Measurements from ENCODE around the gene S100B.

Gene S100B

DNA sequence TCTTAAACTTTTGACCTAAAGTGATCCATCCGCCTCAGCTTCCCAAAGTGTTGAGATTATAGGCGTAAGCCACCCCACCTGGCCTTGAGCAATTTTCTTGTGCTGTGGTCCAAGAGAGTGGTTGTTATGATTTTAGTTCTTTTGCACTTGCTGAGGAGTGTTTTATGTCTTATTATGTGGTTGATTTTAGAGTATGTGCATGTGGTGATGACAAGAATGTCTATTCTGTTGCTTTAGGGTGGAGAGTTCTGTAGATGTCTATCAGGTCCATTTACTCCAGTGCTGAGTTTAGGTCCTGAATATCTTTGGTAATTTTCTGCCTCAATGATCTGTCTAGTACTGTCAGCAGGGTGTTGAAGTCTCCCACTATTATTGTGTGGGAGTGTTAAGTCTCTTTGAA, 11.2 kb upstream of the S100B start:
- no peak for DNase-seq (ENCODE audit: low read depth)
- H3K4me3 ChIP-seq (ENCODE audit: control insufficient read depth, low read depth, low read length): no peak overlapping the region
- TF ChIP-seq, protein P1, sequence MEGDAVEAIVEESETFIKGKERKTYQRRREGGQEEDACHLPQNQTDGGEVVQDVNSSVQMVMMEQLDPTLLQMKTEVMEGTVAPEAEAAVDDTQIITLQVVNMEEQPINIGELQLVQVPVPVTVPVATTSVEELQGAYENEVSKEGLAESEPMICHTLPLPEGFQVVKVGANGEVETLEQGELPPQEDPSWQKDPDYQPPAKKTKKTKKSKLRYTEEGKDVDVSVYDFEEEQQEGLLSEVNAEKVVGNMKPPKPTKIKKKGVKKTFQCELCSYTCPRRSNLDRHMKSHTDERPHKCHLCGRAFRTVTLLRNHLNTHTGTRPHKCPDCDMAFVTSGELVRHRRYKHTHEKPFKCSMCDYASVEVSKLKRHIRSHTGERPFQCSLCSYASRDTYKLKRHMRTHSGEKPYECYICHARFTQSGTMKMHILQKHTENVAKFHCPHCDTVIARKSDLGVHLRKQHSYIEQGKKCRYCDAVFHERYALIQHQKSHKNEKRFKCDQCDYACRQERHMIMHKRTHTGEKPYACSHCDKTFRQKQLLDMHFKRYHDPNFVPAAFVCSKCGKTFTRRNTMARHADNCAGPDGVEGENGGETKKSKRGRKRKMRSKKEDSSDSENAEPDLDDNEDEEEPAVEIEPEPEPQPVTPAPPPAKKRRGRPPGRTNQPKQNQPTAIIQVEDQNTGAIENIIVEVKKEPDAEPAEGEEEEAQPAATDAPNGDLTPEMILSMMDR (IDR thresholded peaks at IDR 0.05; ENCODE audit: control insufficient read depth, insufficient read depth, low read depth, low read length, missing control alignments): no peak

DNA sequence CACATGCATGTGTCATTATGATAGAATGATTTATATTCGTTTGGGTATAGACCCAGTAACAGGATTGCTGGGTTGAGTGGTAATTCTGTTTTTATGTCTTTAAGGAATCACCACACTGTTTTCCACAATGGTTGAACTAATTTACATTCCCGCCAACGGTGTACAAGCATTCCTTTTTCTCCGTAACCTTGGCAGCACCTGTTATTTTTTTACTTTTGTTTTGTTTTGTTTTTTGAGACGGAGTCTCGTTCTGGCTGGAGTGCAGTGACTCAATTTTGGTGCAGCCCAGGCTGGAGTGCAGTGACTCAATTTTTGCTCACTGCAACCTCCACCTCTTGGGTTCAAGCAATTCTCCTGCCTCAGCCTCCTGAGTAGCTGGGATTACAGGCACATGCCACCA, 8.5 kb upstream of the S100B start:
- TF ChIP-seq, protein P1 (IDR thresholded peaks at IDR 0.05; ENCODE audit: control insufficient read depth, insufficient read depth, low read depth, low read length, missing control alignments): no peak
- no peak overlapping the region for H3K4me3 ChIP-seq (ENCODE audit: control insufficient read depth, low read depth, low read length)
- DNase-seq (ENCODE audit: low read depth): no peak

DNA sequence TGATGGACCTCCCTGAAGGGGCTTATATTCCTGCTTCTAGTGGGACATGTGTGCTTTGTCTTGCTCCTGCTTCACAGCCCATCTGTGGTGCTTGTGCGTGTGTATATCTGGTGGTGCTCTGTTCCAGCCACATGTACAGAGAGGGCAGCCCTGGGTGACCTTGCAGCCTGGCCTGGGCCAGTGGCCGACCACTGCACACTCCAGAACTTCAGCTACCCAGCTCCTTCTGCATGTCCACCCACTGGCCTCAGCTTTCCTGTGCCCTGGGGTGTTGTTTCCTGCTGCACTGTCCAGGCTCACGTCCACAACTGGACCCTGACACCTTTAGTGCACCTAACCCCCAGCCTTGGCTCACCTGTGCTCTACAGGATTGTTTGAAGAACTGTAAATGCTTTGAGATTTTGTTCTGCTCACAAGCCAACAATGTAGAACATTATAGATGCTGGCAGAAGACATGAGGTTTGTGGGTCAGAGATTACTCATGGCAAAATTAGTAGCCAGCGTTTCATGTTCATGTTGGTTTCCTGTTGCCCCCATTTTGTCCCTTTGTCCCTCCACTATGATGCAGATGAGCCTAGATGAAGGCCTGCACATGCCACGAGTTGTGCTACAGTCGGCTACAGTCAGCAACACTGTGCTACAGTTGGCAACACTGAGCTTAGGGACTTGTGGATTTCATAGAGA, 5.3 kb upstream of the S100B start:
- no peak overlapping the region for H3K4me3 ChIP-seq (ENCODE audit: control insufficient read depth, low read depth, low read length)
- no peak for DNase-seq (ENCODE audit: low read depth)
- TF ChIP-seq, protein P1 (IDR thresholded peaks at IDR 0.05; ENCODE audit: control insufficient read depth, insufficient read depth, low read depth, low read length, missing control alignments): no peak

DNA sequence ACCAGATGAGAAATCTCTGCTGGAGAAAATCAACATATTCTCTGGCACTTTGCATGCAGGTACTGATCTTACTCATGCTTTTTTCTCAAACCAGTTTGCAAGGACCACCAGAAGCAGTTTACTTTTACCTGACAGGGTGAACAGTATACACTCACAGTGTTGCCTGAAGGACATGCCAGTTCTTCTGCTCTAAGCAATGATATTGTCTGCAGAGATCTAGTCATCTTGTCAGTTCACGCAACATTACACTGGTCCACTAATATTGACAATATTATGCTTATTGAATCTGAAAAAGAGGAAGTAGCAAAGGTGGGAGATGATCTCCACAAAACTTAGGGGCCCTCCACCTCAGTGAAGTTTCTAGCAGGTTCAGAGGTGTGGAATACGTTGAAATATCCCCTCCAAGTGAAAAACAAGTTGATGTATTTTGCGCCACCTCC, 3.8 kb upstream of the S100B start:
- TF ChIP-seq, protein P1 (IDR thresholded peaks at IDR 0.05; ENCODE audit: control insufficient read depth, insufficient read depth, low read depth, low read length, missing control alignments): no peak
- H3K4me3 ChIP-seq (ENCODE audit: control insufficient read depth, low read depth, low read length): no peak overlapping the region
- no peak for DNase-seq (ENCODE audit: low read depth)

DNA sequence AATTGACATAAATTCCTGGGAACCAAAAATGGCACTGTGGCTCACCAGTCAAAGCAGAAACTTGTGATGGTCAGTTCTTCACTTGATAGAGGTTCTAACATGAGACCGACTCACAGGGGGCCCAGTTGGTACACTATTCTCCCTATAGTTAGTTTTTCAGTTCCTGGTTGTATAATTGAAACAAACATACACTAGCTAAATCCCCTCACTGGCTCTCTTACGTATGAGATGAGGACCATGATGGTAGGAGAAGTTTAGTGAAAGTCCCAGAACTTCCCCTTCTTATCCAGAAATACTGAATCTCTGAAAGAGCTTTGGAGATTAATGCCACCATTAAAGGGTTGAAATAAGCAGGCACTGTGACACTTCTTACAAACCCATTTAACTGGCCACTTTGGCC, 2.8 kb upstream of the S100B start:
- no peak overlapping the region for H3K4me3 ChIP-seq (ENCODE audit: control insufficient read depth, low read depth, low read length)
- TF ChIP-seq, protein P1 (IDR thresholded peaks at IDR 0.05; ENCODE audit: control insufficient read depth, insufficient read depth, low read depth, low read length, missing control alignments): no peak
- no peak for DNase-seq (ENCODE audit: low read depth)

DNA sequence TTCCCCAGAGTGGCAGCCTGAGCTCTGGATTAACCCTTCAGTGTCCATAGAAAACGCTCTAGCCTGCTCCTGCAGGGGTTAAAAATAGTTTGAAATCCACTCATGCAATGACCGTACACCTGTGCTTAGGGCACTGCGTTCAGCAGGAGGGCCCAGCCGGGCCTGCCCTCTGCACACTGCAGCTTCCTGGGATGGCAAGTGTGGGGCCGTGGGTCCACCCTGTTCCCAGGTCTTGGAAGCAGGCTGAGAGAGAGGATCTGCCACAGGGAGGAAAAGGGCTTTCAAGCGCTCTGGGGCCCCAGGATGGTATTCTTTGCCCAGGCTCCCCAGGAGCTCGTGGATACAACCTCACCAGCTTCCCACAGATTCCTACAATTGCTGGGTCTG, 1.5 kb upstream of the S100B start:
- no peak overlapping the region for H3K4me3 ChIP-seq (ENCODE audit: control insufficient read depth, low read depth, low read length)
- no peak for DNase-seq (ENCODE audit: low read depth)
- TF ChIP-seq, protein P1 (IDR thresholded peaks at IDR 0.05; ENCODE audit: control insufficient read depth, insufficient read depth, low read depth, low read length, missing control alignments): no peak

All from AG09309 (cell line).